ENCODE measurements around the gene ARAF. TPM values are rescaled to one million over a fixed set of nuclear protein-coding genes. Genes with fewer than 3 reads are reported as not detected.
"Not testable (repeated sequence)": the region's sequence is repeated elsewhere in the genome, so short reads cannot be mapped to it uniquely, and the experiment has no call there.

ARAF gene
- 100 to 1,000 TPM in 1 of 3 donors, 10 to 100 TPM in 2; 82.1 to 108 (median 90.1) TPM for total RNA-seq
- long read RNA-seq, donor 1, transcript ARAF-203 (16 exons, 2,458 nt): major isoform, 31 of 50 reads
- long read RNA-seq, donor 1, partial matches to known transcripts: 13 of 50 reads
- long read RNA-seq, donor 1, other reads (novel, unspliced or antisense): 4 of 50 reads
- long read RNA-seq, donor 2, transcript ARAF-203 (16 exons, 2,458 nt): major isoform, 25 of 29 reads
- long read RNA-seq, donor 2, partial matches to known transcripts: 3 of 29 reads
- long read RNA-seq, donor 2, other reads (novel, unspliced or antisense): 1 of 29 reads

GRCh38 chrX:47560934-47561658 lies at the start of gene ARAF:
Gene ARAF, plus strand, starts transcription at chrX:47561205. Its CDS starts 1,763 bp downstream, at chrX:47562968.
- no peaks in the 10 kb centered on the region for H3K36me3 ChIP-seq (ENCODE audit: low read depth)
- peak; percentile 92 for ATAC-seq
- TF ChIP-seq, protein P1, sequence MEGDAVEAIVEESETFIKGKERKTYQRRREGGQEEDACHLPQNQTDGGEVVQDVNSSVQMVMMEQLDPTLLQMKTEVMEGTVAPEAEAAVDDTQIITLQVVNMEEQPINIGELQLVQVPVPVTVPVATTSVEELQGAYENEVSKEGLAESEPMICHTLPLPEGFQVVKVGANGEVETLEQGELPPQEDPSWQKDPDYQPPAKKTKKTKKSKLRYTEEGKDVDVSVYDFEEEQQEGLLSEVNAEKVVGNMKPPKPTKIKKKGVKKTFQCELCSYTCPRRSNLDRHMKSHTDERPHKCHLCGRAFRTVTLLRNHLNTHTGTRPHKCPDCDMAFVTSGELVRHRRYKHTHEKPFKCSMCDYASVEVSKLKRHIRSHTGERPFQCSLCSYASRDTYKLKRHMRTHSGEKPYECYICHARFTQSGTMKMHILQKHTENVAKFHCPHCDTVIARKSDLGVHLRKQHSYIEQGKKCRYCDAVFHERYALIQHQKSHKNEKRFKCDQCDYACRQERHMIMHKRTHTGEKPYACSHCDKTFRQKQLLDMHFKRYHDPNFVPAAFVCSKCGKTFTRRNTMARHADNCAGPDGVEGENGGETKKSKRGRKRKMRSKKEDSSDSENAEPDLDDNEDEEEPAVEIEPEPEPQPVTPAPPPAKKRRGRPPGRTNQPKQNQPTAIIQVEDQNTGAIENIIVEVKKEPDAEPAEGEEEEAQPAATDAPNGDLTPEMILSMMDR (IDR thresholded peaks at IDR 0.05): no peak
- H3K9me3 ChIP-seq: no peaks in the 10 kb centered on the region
- H3K4me3 ChIP-seq: peak within 1 kb of the TSS; percentile 17
- intact Hi-C loops (cut with DNase I, micrococcal nuclease): no loop called here
- peaks cover 6% of the 10 kb centered on the region for H3K4me1 ChIP-seq (ENCODE audit: low read depth)
- DNase-seq: peak; percentile 94 to 97 (median 95)

GRCh38 chrX:47512383-47512782 lies 48.6 kb upstream of the ARAF start:
- intact Hi-C loops (cut with DNase I, micrococcal nuclease); H3K4me1 ChIP-seq (ENCODE audit: low read depth); H3K36me3 ChIP-seq (ENCODE audit: low read depth); H3K9me3 ChIP-seq; ATAC-seq; DNase-seq; H3K4me3 ChIP-seq: not testable (repeated sequence)

GRCh38 chrX:47513034-47513965 lies 47.7 kb upstream of the ARAF start:
- H3K4me3 ChIP-seq; intact Hi-C loops (cut with DNase I, micrococcal nuclease); H3K4me1 ChIP-seq (ENCODE audit: low read depth); H3K36me3 ChIP-seq (ENCODE audit: low read depth); H3K9me3 ChIP-seq: not testable (repeated sequence)
- ATAC-seq: peak; percentile 55
- peak in 1 of 3 donors; percentile 22 for DNase-seq

DNA sequence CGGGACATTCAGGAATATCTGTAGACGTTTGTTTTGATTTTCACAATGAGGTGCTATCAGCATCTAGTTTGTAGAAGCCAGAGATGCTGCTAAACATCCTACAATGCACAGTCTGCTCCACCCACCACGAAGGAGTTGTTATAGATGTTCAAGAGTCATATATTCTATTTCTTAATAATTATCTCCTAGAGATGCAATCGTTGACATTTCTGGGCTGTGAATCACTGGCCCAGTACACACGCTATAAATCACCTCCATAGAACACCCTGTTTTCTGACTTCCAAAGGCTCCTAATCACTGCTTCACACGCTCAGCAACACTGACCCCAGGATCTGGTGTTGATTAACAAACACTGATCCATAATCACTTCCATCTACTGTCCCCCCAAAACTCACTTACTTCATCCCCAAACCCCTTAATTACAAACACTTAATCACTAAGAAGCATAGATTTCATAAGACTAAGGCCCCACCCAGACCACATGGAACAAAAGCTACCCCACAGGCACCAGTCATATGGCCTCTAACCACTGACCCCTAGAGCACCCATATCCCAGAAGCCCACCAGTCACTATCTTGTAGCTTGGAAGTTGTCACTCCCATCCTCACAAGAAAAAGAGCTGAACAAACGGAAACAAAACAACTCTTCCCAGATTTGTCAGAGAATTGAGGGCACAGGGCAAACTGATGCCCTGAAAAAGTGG lies 46.3 kb upstream of the ARAF start:
- Histone ChIP-seq H3K4me3 (no peak overlapping the region), H3K9me3 (no peaks in the 10 kb centered on the region), H3K4me1 (ENCODE audit: low read depth) (no peaks in the 10 kb centered on the region), H3K36me3 (ENCODE audit: low read depth) (no peaks in the 10 kb centered on the region)
- TF ChIP-seq, protein P1 (IDR thresholded peaks at IDR 0.05): no peak
- no peak for ATAC-seq
- no peak for DNase-seq
- intact Hi-C loops (cut with DNase I, micrococcal nuclease): no loop called here

GRCh38 chrX:47515941-47516665 lies 44.9 kb upstream of the ARAF start:
- TF ChIP-seq, protein P1 (IDR thresholded peaks at IDR 0.05): no peak
- DNase-seq: no peak
- Histone ChIP-seq H3K9me3 (no peaks in the 10 kb centered on the region), H3K4me1 (ENCODE audit: low read depth) (no peaks in the 10 kb centered on the region), H3K36me3 (ENCODE audit: low read depth) (no peaks in the 10 kb centered on the region), H3K4me3 (no peak overlapping the region)
- ATAC-seq: no peak
- intact Hi-C loops (cut with DNase I, micrococcal nuclease): no loop called here

Measured in mucosa of descending colon (tissue), 3 donors.